Natural killer cell (primary cell): ENCODE results near the gene H2AZ1. TPM values are rescaled to one million over a fixed set of nuclear protein-coding genes. Genes with fewer than 3 reads are reported as not detected.

Source experiments
- ATAC-seq, 3 donors: fragments of 150-1000 bp in 2 of 3; fragments of 200-7000 bp in 1 of 3; cut with Tn5 transposase; 1 replicate in 1 of 3; 2 replicates in 2 of 3; pipeline ENCODE4 v1.10.0; 2021; ENCODE audit warnings: mild to moderate bottlenecking in 2 of 3, moderate library complexity in 2 of 3
- DNase-seq, 2 donors: peaks; one replicate each; pipeline versions ENCODE4 v3.0.0 to v3.0.0-alpha.2; 2013 to 2021; ENCODE audit warnings: mixed read lengths in 1 of 2
- H3K27ac ChIP-seq: one replicate; pipeline ENCODE4 v1.5.1; 2013; ENCODE audit warnings: mild to moderate bottlenecking, low read length
- H3K27me3 ChIP-seq: one replicate; pipeline ENCODE4 v1.6.1; 2013; ENCODE audit warnings: low read length; ENCODE audit not compliant: control insufficient read depth, insufficient read depth
- H3K36me3 ChIP-seq: one replicate; pipeline ENCODE4 v1.6.1; 2013; ENCODE audit warnings: low read length; ENCODE audit not compliant: control insufficient read depth, insufficient read depth
- H3K4me1 ChIP-seq: one replicate; pipeline ENCODE4 v1.6.1; 2013; ENCODE audit warnings: low read length; ENCODE audit not compliant: control insufficient read depth, insufficient read depth
- H3K4me3 ChIP-seq: one replicate; pipeline ENCODE4 v1.5.1; 2013; ENCODE audit warnings: low read length
- H3K9me3 ChIP-seq: one replicate; pipeline ENCODE4 v1.6.1; 2013; ENCODE audit warnings: low read length; ENCODE audit not compliant: control insufficient read depth, insufficient read depth
- H3K27ac Mint-ChIP-seq, 2 donors: one replicate each; pipeline ENCODE4 v1.8.0; 2022; ENCODE audit warnings: mild to moderate bottlenecking in 2 of 2, mixed read lengths in 2 of 2, moderate library complexity in 1 of 2
- H3K27me3 Mint-ChIP-seq, 2 donors: one replicate each; pipeline ENCODE4 v1.8.0; 2022; ENCODE audit warnings: low read depth in 2 of 2, mixed read lengths in 2 of 2
- H3K36me3 Mint-ChIP-seq: one replicate; pipeline ENCODE4 v1.8.0; 2022; ENCODE audit warnings: mixed read lengths
- H3K4me1 Mint-ChIP-seq, 2 donors: one replicate each; pipeline ENCODE4 v1.8.0; 2022; ENCODE audit warnings: mixed read lengths in 2 of 2
- H3K4me3 Mint-ChIP-seq: one replicate; pipeline ENCODE4 v1.8.0; 2022; ENCODE audit warnings: mild to moderate bottlenecking, moderate library complexity, mixed read lengths
- H3K9me3 Mint-ChIP-seq, 2 donors: one replicate each; pipeline ENCODE4 v1.8.0; 2022; ENCODE audit warnings: mixed read lengths in 2 of 2
- CTCF ChIP-seq: fragments of 200-600 bp; IDR thresholded peaks from one replicate; pipeline ENCODE4 v1.8.0; 2022; ENCODE audit warnings: antibody characterized with exemption
- WGBS: methylation state at CpG from one replicate; pipeline ENCODE4 v1.1.7; 2013; ENCODE audit warnings: missing lambda C conversion rate; ENCODE audit not compliant: insufficient coverage; 5-methylcytosine and 5-hydroxymethylcytosine counted together
- intact Hi-C: fragments of 100-400 bp; cut with micrococcal nuclease; formaldehyde crosslinking; loops from one replicate; pipeline ENCODE4 v1.14.2; 2022
- total RNA-seq, 4 donors: library from RNA; stranded (reverse); fragments of 120-200 nt in 1 of 4; gene quantifications; one replicate each; pipeline versions ENCODE4 v1.2.3 to v1.2.4, GENCODE V29; 2013 to 2022

Gene H2AZ1
- total RNA-seq, 3 donors from 2014 or later (not counting 1 experiment from before 2014, with no cell fraction given), result 87.7 to 91.3 (median 89.5) TPM

- H3K4me1 Mint-ChIP-seq, result no peaks in the 10 kb centered on the region
- ATAC-seq, result no peak
- H3K27ac Mint-ChIP-seq, result no peak overlapping the region
- H3K4me3 ChIP-seq, result no peak overlapping the region
- H3K27ac ChIP-seq, result no peak overlapping the region
- no peak overlapping the region for H3K4me3 Mint-ChIP-seq
- peaks cover 3% of the 10 kb centered on the region for H3K27me3 ChIP-seq
- no peaks in the 10 kb centered on the region for H3K36me3 ChIP-seq
- H3K27me3 Mint-ChIP-seq, result peaks cover 19 to 41% of the 10 kb centered on the region in 2 donors
- DNase-seq, result no peak
- no peaks in the 10 kb centered on the region for H3K9me3 Mint-ChIP-seq
- H3K36me3 Mint-ChIP-seq, result no peaks in the 10 kb centered on the region
- H3K4me1 ChIP-seq, result no peaks in the 10 kb centered on the region
- TF ChIP-seq CTCF, result no peak
- no peaks in the 10 kb centered on the region for H3K9me3 ChIP-seq
- intact Hi-C loops, result no loop called here
These were observed 37.6 kb upstream of the H2AZ1 start for GRCh38 chr4:99987681-99988080.

DNA sequence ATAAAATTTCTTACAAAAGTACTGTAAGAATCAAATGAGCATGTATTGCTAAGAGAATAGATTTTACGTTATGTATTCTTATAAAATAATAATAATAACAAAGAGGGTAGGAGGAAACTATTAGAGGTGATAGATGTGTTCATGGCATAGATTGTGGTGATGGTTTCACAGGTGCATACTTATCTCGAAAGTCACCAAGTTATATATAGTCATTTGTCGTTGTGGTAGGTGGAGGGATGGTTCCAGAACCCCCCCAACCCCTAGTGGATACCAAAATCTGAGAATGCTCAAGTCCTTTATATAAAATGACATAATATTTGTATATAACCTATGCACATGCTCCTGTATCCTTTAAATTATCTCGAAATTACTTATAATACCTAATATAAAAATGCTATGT, 36.7 kb upstream of the H2AZ1 start:
- DNase-seq, result no peak
- H3K27me3 Mint-ChIP-seq, result peaks cover 20 to 41% of the 10 kb centered on the region in 2 donors
- Histone ChIP-seq H3K36me3 (no peaks in the 10 kb centered on the region), H3K4me3 (no peak overlapping the region), H3K27ac (no peak overlapping the region), H3K27me3 (peaks cover 3% of the 10 kb centered on the region), H3K4me1 (no peaks in the 10 kb centered on the region), H3K9me3 (no peaks in the 10 kb centered on the region)
- no peaks in the 10 kb centered on the region for H3K4me1 Mint-ChIP-seq
- H3K27ac Mint-ChIP-seq, result no peak overlapping the region
- TF ChIP-seq CTCF, result no peak
- no CpG with 5 or more reads among the region's 4 CpGs for WGBS
- no peaks in the 10 kb centered on the region for H3K36me3 Mint-ChIP-seq
- no peak overlapping the region for H3K4me3 Mint-ChIP-seq
- no peak for ATAC-seq
- H3K9me3 Mint-ChIP-seq, result no peaks in the 10 kb centered on the region
- intact Hi-C loops, result no loop called here

- Mint-ChIP-seq H3K4me1 (no peaks in the 10 kb centered on the region), H3K9me3 (no peaks in the 10 kb centered on the region), H3K27me3 (peaks cover 17 to 42% of the 10 kb centered on the region in 2 donors), H3K27ac (no peak overlapping the region), H3K4me3 (no peak overlapping the region), H3K36me3 (no peaks in the 10 kb centered on the region)
- no peak overlapping the region for H3K4me3 ChIP-seq
- ATAC-seq (no peak), DNase-seq (no peak)
- H3K9me3 ChIP-seq, result no peaks in the 10 kb centered on the region
- no peak overlapping the region for H3K27ac ChIP-seq
- intact Hi-C loops, result no loop called here
- H3K4me1 ChIP-seq, result no peaks in the 10 kb centered on the region
- H3K27me3 ChIP-seq, result no peaks in the 10 kb centered on the region
- no peak for TF ChIP-seq CTCF
- whole genome bisulfite sequencing, result 75% methylated on average over 2 of the region's 4 CpGs
- no peaks in the 10 kb centered on the region for H3K36me3 ChIP-seq
These were observed 33.3 kb upstream of the H2AZ1 start for GRCh38 chr4:99983289-99983943.

DNA sequence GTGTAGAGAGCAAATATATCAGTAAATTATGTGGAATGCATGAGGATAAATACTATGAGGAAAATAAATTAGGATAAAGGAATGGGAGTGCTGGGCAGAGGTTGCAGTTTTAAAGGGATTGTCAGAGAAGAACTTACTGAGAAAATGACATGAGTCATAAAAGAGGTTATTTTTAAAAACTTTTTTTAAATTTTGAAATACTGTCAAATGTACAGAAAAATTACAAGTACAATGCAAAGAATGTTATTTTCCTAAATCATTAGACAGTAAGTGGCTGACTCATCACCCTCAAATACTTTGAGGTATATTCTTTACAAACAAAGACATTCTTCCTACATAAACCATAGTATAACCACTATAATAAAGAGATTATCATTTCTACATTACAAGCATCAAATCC, 29.8 kb upstream of the H2AZ1 start:
- H3K27ac Mint-ChIP-seq, result no peak overlapping the region
- Histone ChIP-seq H3K4me1 (no peaks in the 10 kb centered on the region), H3K36me3 (no peaks in the 10 kb centered on the region), H3K27ac (no peak overlapping the region), H3K9me3 (no peaks in the 10 kb centered on the region), H3K27me3 (no peaks in the 10 kb centered on the region), H3K4me3 (no peak overlapping the region)
- H3K4me1 Mint-ChIP-seq, result no peaks in the 10 kb centered on the region
- intact Hi-C loops, result no loop called here
- no peak for ATAC-seq
- peaks cover 14 to 31% of the 10 kb centered on the region in 2 donors for H3K27me3 Mint-ChIP-seq
- no peak for TF ChIP-seq CTCF
- peaks cover 3% of the 10 kb centered on the region for H3K36me3 Mint-ChIP-seq
- H3K4me3 Mint-ChIP-seq, result no peak overlapping the region
- H3K9me3 Mint-ChIP-seq, result no peaks in the 10 kb centered on the region
- no peak for DNase-seq
